Metanephros (tissue), 1 donor: ENCODE measurements around the gene GPR31. TPM values are rescaled to one million over a fixed set of nuclear protein-coding genes. Genes with fewer than 3 reads are reported as not detected.

Source experiments
- total RNA-seq: library from RNA; depleted of rRNA; stranded (reverse); fragments of >200 nt; gene quantifications from one replicate; pipeline ENCODE4 v1.2.3, GENCODE V29; 2014

The GPR31 gene, protein sequence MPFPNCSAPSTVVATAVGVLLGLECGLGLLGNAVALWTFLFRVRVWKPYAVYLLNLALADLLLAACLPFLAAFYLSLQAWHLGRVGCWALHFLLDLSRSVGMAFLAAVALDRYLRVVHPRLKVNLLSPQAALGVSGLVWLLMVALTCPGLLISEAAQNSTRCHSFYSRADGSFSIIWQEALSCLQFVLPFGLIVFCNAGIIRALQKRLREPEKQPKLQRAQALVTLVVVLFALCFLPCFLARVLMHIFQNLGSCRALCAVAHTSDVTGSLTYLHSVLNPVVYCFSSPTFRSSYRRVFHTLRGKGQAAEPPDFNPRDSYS
- not detected for total RNA-seq

DNA sequence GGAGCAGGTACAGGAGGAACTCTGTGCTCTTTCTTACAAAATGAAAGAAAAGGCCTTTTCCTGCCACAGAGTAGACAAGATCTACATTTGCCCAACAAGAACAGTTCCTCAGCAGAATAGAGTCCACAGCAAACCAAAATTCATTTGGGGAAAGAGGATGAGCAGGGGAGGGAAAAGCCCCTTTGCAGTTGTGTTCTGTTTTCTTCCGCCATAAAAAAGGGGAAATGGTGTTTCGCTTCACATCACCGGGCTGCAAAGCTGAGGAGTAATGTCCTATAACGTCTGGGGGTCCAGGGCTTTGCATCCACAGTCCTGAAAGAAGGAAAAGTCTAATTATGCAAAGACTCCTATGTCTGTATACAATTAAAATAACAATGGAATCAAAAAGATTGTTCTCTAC, at the start of gene GPR31:
TSS of gene GPR31 (minus strand) at position 118 of the 400 bp plus-strand sequence. CDS start 149 bp downstream, outside the sequence.

DNA sequence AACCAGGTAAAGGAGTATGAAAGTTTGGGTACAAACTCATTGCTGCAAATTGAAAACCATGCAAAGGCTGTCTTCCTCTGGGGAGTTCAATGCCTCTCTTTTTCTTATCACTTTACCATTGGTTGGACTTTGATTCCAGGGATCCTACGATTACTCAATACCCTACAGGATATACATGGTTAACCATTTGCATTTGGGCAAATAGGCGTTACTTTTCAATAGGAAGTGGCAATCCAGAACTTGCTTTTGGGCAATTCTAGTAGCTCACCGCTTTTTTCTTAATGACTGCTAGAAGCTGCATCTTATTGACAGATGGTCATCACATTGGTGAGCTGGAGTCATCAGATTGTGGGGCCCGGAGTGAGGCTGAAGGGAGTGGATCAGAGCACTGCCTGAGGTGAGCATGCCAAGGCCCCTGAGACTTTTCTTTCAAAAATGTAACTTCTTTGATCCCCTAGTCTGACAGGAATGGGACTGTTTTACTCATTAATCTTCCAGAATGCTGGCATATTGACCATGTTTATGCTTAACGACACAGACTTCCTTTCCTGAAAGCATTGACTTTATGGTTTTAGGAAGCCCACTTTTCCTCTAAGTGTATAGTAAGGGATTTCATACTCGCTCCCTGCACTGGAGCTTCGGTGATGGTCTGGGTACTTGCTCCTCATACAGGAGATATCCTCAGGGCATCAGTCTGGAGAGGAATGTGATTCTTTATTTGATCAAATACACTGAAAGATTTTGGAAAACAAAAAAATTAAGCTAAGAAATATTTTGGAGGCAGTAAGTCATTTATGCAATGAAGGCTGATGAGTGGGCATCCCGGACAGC, 34.7 kb downstream of the GPR31 start, which contains the start of gene CCR6:
TSS of gene CCR6 (plus strand) at position 270 of the 831 bp plus-strand sequence. CDS start 13,039 bp downstream, outside the sequence.

Other genes starting within 250 kb of the GPR31 start
- 73.1 TPM for gene RNASET2, start 201.4 kb downstream of the GPR31 start, total RNA-seq
- gene CEP43, start 158.6 kb downstream of the GPR31 start, total RNA-seq: 27.3 TPM
- not detected for gene CCR6, start 34.9 kb downstream of the GPR31 start, total RNA-seq
- gene UNC93A, start 133.3 kb upstream of the GPR31 start, total RNA-seq: 0.82 TPM
- not detected for gene TTLL2, start 167.1 kb upstream of the GPR31 start, total RNA-seq